T follicular helper cell (primary cell): Measurements from ENCODE around the gene NMT1.
"Not testable (repeated sequence)": the region's sequence is repeated elsewhere in the genome, so short reads cannot be mapped to it uniquely, and the experiment has no call there.

Source experiments
- DNase-seq: peaks from one replicate; pipeline ENCODE4 v3.0.0-alpha.2; 2020; ENCODE audit warnings: low read depth

NMT1 gene

GRCh38 chr17:45038728-45039634, 22.1 kb upstream of the NMT1 start:
- no peak for DNase-seq

- DNase-seq: no peak
Observed at GRCh38 chr17:45040459-45040858, 20.7 kb upstream of the NMT1 start.

- no peak for DNase-seq
Observed at GRCh38 chr17:45042346-45043120, 18.6 kb upstream of the NMT1 start.

- no peak for DNase-seq
Observed at GRCh38 chr17:45043813-45044540, 17.1 kb upstream of the NMT1 start.

GRCh38 chr17:45046537-45047125, 14.5 kb upstream of the NMT1 start:
- no peak for DNase-seq

- no peak for DNase-seq
Observed at GRCh38 chr17:45048795-45049563, 12.1 kb upstream of the NMT1 start.

GRCh38 chr17:45050481-45051059, 10.5 kb upstream of the NMT1 start:
- peak; percentile 6 for DNase-seq

DNA sequence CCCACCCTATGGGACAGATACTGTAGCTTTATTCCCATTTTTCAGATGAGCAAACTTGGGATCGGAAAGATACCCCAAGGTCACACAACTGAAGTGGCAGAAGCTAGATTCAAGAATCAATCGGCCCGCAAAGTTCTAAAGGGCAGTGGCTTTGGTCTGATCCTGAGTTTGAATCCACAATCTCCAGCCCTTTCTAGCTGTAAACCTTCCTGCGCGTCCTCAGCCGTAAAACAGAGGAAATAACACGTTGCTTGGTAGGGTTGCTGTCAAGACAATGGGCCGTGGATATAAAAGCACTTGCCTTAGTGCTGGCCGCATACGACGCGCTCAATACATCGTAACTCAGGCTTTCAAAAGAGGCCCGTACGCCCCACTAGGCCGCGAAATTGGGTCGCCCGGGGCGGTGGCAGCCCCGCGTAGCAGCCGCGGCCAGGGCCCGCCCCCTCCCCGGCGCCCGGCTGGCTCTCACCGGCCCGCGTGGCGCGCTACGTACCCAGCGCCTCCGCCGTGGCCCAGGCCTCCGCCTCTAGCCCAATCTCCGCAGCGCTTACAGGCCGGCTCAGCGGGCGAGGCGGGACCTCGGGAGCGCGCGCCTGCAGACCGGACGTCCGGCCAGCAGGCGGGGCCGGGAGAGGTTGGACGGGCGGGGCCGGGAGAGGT, 9.9 kb upstream of the NMT1 start, which contains the start of gene DCAKD:
Gene DCAKD (minus strand): TSS at position 573 of the 660 bp plus-strand sequence. CDS start 16,747 bp downstream, outside the sequence.
- DNase-seq: peak; percentile 69

DNA sequence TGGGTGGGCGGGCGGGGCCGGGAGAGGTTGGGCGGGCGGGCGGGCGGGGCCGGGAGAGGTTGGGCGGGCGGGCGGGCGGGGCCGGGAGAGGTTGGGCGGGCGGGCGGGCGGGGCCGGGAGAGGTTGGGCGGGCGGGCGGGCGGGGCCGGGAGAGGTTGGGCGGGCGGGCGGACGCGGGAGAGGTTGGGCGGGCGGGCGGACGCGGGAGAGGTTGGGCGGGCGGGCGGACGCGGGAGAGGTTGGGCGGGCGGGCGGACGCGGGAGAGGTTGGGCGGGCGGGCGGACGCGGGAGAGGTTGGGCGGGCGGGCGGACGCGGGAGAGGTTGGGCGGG, 9.4 kb upstream of the NMT1 start:
- not testable (repeated sequence) for DNase-seq

- DNase-seq: peak; percentile 18
Observed at GRCh38 chr17:45052052-45052772, 8.9 kb upstream of the NMT1 start.

GRCh38 chr17:45060382-45060796, 728 bp upstream of the NMT1 start:
- no peak for DNase-seq

DNA sequence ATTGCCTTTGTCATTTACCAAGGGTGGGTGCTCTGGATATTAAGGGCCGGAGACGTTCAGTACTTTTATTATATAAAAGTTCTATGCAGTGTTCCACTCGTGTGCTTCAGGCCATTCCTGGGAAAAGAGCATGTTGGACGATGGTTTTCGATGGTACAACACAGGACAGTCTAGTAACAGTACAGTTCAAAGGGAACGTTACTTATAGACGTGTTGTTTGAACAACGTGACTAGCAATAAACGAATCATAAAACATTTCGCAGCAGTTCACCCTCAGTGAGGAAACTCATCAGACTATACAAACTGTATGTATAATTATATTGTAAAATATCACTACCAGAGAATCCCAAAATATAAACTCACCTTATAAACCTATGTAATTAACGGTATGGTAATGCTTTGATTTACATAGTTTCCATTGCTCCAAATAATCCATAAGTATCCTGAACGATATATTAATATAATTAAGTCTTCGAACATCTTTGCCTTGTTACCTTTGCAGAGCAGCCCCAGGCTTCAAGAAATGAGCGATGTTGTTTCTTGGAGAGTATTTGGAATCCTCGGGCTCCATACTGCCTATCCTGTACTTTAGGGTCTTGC, 589 bp downstream of the NMT1 start:
- DNase-seq: no peak

DNA sequence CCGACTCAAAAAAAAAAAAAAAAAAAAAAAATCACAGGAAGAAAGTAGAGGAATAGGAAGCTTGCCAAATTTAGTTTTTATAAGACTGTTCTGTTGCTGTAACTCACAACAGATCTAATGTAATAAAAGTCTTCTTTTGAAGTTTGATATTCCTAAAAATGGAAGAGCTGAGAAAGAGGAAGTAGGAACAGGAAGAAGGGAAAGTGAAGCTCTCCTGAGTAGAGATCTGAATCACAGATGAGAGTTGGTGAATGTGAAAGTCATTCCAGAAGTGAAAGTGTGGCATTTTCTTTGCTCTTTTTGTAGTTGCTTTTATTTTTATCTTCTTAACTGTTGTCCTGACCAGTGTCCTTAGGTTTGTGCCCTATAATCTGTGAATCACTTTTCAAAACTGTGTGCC, 2.1 kb downstream of the NMT1 start:
- DNase-seq: no peak

DNA sequence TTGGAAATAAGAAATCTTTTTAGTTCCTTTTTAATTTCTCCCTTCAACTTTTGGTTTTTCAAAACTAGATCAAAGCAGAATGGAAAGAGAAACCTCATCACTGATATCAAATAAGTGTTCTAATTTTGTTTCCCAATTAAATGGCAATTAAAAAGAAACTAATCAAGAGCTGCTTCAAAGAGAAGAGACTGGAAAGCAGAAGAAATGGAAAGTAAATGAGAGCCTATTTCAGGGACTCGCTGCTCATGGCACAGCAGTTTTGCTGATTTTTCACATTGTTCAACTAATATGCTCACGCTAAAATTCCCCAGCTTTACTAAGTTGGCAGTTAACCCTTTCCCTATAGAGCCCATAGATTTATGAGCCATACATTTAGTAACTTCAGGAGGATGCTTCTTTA, 6.5 kb downstream of the NMT1 start:
- no peak for DNase-seq

DNA sequence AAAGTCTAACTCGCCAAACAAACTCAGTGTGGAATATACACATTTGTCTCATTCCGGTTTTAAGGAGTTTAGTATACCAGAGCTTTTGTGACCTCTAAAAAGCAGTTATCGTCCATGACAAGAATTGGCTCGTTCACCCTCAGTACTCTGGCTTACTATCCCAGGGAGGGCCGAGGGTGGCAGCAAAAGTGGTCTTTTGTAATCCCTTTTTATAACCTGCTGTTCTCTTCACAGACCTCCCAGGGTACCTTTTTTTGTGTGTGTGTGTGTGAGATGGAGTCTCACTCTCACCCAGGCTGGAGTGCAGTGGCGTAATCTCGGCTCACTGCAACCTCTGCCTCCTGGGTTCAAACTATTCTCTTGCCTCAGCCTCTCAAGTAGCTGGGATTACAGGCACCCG, 8.9 kb downstream of the NMT1 start:
- no peak for DNase-seq

- DNase-seq: no peak
Observed at GRCh38 chr17:45070809-45071208, 9.7 kb downstream of the NMT1 start.

DNA sequence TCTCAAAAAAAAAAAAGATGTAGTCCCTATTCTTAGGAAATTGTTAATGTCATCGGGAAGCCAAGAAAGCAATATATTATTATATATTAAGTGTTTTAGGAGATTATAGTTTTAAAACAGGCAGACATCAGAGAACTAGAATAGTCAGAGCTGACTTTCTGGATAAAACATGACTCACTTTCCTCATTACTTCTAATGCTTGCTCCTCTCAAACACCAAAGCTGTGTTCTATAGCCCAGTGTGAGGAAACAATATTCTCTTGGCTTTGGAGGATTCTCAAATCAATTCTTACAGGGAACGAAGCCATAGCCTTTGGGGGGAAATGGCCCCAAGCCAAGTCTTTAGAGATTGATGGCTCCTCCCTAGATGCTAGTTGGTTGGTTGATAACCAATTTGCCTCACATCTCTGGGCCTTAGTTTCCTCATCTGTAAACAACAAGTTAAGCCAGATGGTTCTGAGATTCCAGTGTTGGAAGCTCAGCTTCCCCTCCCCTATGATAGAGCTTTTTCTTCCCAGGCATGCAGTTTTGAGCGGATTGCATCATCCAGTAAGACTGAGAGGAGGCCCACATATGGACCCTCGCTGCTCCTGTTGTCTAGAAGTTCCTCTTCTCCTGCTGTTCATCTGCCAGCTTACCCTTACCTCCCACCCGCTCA, 12.4 kb downstream of the NMT1 start:
- DNase-seq: no peak

DNA sequence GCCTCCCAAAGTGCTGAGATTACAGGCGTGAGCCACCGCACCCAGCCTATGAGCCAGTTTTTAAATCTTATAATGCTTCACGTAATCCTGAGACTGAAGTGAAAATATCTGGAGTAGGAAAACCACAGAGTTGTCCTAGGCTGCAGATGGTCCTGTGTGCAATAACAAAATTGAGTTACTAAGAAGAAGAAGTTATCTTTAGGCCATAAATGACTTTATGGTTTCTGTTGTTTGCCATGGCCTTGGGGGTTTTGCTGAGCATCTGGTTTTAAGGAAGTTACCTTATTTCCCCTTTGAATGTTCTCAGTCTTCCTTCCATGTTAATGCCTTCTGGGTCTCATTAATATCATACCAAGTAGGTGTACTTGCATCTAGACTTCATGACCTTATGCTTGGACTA, 16.5 kb downstream of the NMT1 start:
- DNase-seq: no peak
